GM04503 (cell line): ENCODE measurements around the gene PACSIN1.
"Not testable (repeated sequence)": the region's sequence is repeated elsewhere in the genome, so short reads cannot be mapped to it uniquely, and the experiment has no call there.

Experiments
- DNase-seq: peaks from one replicate; pipeline ENCODE4 v3.0.0-alpha.2; 2012; ENCODE audit warnings: low read depth

The PACSIN1 gene

GRCh38 chr6:34457742-34458735 lies 7.8 kb upstream of the PACSIN1 start:
- DNase-seq, result no peak

- no peak for DNase-seq
Observed at GRCh38 chr6:34459899-34460593, 5.8 kb upstream of the PACSIN1 start.

GRCh38 chr6:34460796-34461507 lies 4.9 kb upstream of the PACSIN1 start:
- no peak for DNase-seq

GRCh38 chr6:34462010-34462409 lies 3.9 kb upstream of the PACSIN1 start:
- DNase-seq, result no peak

- DNase-seq, result no peak
Observed at GRCh38 chr6:34462551-34462971, 3.3 kb upstream of the PACSIN1 start.

- no peak for DNase-seq
Observed at GRCh38 chr6:34463299-34463698, 2.6 kb upstream of the PACSIN1 start.

- no peak for DNase-seq
Observed at GRCh38 chr6:34463849-34464248, 2.0 kb upstream of the PACSIN1 start.

- no peak for DNase-seq
Observed at GRCh38 chr6:34466242-34467185, 638 bp downstream of the PACSIN1 start.

GRCh38 chr6:34468378-34468892 lies 2.6 kb downstream of the PACSIN1 start:
- no peak for DNase-seq

- no peak for DNase-seq
Observed at GRCh38 chr6:34469499-34469898, 3.6 kb downstream of the PACSIN1 start.

- no peak for DNase-seq
Observed at GRCh38 chr6:34472425-34472824, 6.5 kb downstream of the PACSIN1 start.

- no peak for DNase-seq
Observed at GRCh38 chr6:34473967-34474366, 8.1 kb downstream of the PACSIN1 start.

- no peak for DNase-seq
Observed at GRCh38 chr6:34474754-34475153, 8.9 kb downstream of the PACSIN1 start.

GRCh38 chr6:34475238-34475682 lies 9.4 kb downstream of the PACSIN1 start:
- no peak for DNase-seq

- DNase-seq, result no peak
Observed at GRCh38 chr6:34475767-34476328, 10.0 kb downstream of the PACSIN1 start.

GRCh38 chr6:34476447-34476846 lies 10.6 kb downstream of the PACSIN1 start:
- no peak for DNase-seq

- no peak for DNase-seq
Observed at GRCh38 chr6:34476921-34477320, 11.0 kb downstream of the PACSIN1 start.

- no peak for DNase-seq
Observed at GRCh38 chr6:34478796-34479195, 12.9 kb downstream of the PACSIN1 start.

- not testable (repeated sequence) for DNase-seq
Observed at GRCh38 chr6:34483781-34484180, 17.9 kb downstream of the PACSIN1 start.

GRCh38 chr6:34484391-34484790 lies 18.5 kb downstream of the PACSIN1 start:
- DNase-seq, result no peak

- no peak for DNase-seq
Observed at GRCh38 chr6:34484899-34485298, 19.0 kb downstream of the PACSIN1 start.
